ENCODE measurements around the gene TMEM175.

Gene TMEM175, protein sequence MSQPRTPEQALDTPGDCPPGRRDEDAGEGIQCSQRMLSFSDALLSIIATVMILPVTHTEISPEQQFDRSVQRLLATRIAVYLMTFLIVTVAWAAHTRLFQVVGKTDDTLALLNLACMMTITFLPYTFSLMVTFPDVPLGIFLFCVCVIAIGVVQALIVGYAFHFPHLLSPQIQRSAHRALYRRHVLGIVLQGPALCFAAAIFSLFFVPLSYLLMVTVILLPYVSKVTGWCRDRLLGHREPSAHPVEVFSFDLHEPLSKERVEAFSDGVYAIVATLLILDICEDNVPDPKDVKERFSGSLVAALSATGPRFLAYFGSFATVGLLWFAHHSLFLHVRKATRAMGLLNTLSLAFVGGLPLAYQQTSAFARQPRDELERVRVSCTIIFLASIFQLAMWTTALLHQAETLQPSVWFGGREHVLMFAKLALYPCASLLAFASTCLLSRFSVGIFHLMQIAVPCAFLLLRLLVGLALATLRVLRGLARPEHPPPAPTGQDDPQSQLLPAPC

DNA sequence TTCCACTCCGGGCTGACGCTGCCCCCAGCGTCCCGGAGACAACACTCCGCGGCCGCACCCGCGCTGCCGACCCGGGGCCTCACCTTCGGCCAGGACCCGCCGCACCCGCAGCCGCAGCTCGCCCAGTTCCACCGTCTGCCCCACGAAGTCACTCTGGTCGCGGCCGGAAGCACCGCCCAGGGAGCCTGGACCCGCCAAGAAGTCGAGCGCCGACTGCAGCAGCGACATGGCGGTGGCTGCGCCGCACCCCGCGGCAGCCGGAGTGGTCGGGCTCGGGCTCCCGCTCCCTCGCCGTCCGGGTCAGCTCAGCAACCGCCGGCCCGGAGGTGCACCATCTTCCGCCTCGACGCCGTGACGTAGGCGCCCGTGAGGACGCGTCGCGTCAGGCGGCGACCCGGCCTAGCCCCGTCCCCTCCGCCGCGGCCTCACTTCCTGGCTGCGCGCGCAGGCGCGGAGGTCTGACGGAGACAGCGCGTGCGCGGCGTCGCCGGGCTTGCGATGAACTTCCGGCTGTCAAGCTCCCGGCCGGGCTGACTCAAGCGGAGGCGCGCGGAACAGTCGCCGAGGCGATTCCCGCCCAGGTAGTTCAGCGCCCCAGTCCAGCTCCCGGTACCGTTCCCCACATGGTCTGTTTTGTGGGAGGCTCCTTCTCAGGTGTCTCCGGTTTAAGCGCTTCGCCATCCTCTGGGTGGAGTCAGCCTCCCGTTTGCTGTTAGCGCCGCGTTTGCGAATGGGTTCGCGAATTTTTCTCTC is at the start of gene TMEM175, which contains the start of gene GAK:
Gene TMEM175, plus strand, starts transcription at position 501 of the 753 bp plus-strand sequence. CDS start 15,280 bp downstream, outside the sequence.
Gene GAK, minus strand, starts transcription at position 357 of the 753 bp plus-strand sequence. Its CDS starts 129 bp downstream, at position 228.
- TF ChIP-seq, protein P1, sequence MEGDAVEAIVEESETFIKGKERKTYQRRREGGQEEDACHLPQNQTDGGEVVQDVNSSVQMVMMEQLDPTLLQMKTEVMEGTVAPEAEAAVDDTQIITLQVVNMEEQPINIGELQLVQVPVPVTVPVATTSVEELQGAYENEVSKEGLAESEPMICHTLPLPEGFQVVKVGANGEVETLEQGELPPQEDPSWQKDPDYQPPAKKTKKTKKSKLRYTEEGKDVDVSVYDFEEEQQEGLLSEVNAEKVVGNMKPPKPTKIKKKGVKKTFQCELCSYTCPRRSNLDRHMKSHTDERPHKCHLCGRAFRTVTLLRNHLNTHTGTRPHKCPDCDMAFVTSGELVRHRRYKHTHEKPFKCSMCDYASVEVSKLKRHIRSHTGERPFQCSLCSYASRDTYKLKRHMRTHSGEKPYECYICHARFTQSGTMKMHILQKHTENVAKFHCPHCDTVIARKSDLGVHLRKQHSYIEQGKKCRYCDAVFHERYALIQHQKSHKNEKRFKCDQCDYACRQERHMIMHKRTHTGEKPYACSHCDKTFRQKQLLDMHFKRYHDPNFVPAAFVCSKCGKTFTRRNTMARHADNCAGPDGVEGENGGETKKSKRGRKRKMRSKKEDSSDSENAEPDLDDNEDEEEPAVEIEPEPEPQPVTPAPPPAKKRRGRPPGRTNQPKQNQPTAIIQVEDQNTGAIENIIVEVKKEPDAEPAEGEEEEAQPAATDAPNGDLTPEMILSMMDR (IDR thresholded peaks at IDR 0.05; ENCODE audit: low read depth, low read length, missing control alignments): no peak
- H3K4me3 ChIP-seq (ENCODE audit: low read depth, low read length): peak within 1 kb of the TSS; percentile 73
- peak; percentile 87 for DNase-seq (ENCODE audit: low read depth)

DNA sequence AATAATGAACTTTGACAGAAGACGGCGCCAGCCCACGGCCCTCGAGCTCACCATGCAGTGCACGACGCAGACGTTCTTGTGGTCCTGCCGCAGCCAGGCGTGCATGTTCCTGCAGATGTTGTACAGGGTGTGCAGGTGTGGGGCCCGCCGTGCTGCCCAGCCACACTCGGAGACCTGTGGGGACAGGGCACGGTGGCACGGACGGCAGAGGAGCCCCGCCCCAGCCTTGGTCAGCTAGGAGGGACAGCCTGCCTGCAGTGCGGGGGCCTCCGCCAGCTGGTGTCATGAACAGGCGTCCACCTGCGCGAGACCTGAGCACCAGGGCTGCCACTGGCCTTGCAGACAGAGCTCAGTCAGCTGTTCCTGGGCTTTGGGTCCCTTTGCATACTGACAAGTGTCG is 49.6 kb upstream of the TMEM175 start:
- no peak overlapping the region for H3K4me3 ChIP-seq (ENCODE audit: low read depth, low read length)
- TF ChIP-seq, protein P1 (IDR thresholded peaks at IDR 0.05; ENCODE audit: low read depth, low read length, missing control alignments): no peak
- DNase-seq (ENCODE audit: low read depth): no peak

GRCh38 chr4:883377-884095 is 48.7 kb upstream of the TMEM175 start:
- no peak overlapping the region for H3K4me3 ChIP-seq (ENCODE audit: low read depth, low read length)
- no peak for DNase-seq (ENCODE audit: low read depth)
- TF ChIP-seq, protein P1 (IDR thresholded peaks at IDR 0.05; ENCODE audit: low read depth, low read length, missing control alignments): no peak

DNA sequence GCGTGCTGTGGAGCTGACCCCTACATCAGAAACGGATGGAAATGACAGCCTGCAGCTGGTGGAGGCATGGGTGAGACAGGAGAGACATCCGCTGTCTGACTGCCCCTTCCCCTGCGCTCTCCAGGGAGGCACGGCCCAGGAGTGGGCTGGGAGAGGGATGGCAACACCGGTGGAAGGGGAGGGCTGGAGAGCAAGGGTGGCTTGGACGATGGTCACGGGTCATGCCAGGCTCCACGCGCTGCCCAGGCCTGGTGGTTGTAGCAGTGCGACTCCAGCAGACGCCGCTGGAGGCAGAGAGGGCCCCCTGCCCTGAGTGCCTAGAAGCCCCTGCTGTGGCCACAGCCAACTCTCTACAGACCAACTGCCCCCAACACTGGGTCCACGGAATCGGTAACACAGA is 48.0 kb upstream of the TMEM175 start:
- no peak overlapping the region for H3K4me3 ChIP-seq (ENCODE audit: low read depth, low read length)
- TF ChIP-seq, protein P1 (IDR thresholded peaks at IDR 0.05; ENCODE audit: low read depth, low read length, missing control alignments): no peak
- DNase-seq (ENCODE audit: low read depth): no peak

GRCh38 chr4:884896-885295 is 47.4 kb upstream of the TMEM175 start:
- no peak for DNase-seq (ENCODE audit: low read depth)
- TF ChIP-seq, protein P1 (IDR thresholded peaks at IDR 0.05; ENCODE audit: low read depth, low read length, missing control alignments): no peak
- no peak overlapping the region for H3K4me3 ChIP-seq (ENCODE audit: low read depth, low read length)

GRCh38 chr4:885353-885752 is 46.9 kb upstream of the TMEM175 start:
- no peak overlapping the region for H3K4me3 ChIP-seq (ENCODE audit: low read depth, low read length)
- TF ChIP-seq, protein P1 (IDR thresholded peaks at IDR 0.05; ENCODE audit: low read depth, low read length, missing control alignments): no peak
- no peak for DNase-seq (ENCODE audit: low read depth)
